ENCODE results near the gene GRK4. TPM values are rescaled to one million over a fixed set of nuclear protein-coding genes. Genes with fewer than 3 reads are reported as not detected.
A peak's percentile ranks its signal among the peaks of the same experiment; 100 is the strongest.

The GRK4 gene
- total and polyA plus RNA-seq, 10 of the 15 experiments (the other 5 are each of a cell fraction or from before 2014, with no cell fraction given): 1.1 to 4.0 (median 2.5) TPM

DNA sequence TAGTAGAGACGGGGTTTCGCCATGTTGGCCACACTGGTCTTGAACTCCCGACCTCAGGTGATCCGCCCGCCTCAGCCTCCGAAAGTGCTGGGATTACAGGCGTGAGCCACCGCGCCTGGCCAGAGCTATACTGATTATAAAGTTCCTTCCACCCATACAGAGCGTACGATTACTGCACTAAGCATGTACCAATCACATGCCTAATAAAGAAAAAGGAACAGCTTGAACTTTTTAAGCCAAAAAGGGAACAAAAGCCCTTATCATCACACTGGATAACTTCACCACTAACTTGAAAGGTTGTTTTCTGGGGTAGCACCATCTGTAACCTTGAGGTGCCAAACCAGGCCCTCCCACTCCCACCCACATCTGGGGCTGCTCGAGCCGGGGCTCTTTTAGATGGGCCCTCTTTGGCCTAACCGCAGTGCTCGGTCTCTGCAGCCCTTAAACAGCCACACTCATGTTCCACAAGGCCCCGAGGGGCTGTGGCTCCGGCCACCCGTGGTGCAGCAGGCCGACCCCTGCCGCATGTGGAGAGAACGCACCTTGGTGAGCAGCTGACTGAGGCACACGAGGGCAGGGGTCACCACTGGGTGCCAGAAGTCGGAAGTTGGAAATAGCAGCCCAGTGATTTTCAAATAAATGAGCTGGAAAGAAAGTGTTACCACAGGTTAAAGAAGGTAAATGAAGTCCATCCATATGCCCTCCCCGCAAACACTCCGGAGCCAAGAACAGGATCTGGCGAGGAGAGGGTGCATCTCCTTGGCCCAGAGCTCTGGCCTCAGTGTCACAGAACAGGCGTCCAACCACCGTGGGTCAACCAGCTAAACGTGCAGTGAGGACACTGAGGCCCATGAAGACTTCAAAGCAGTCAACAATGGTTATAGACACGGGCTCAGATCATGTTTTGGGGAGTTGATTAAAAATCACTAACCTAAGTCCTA is 18.5 kb upstream of the GRK4 start:
- in situ Hi-C loops (cut with MboI): loop anchor here (25.0 kb wide), 1 partner anchor 183 kb away; the partner anchor contains the start of gene TNIP2
- SMC1A ChIA-PET (ENCODE audit: uncharacterized antibody, unreplicated experiment): interaction anchor here (1.9 kb wide), 1 partner anchor 9 kb away, joined by 6 read pairs; no protein-coding TSS in a partner anchor

More for the DNA sequence above, 18.5 kb upstream of the GRK4 start:
- no peaks in the 10 kb centered on the region for H3K9me3 ChIP-seq (replicated peaks; ENCODE audit: control insufficient read depth, insufficient read depth, low read length)
- H3K4me1 ChIP-seq (ENCODE audit: control insufficient read depth, insufficient read depth, low read length): no peaks in the 10 kb centered on the region
- H3K9ac ChIP-seq (ENCODE audit: control insufficient read depth, insufficient read depth, low read length): no peak overlapping the region
- peaks cover 1% of the 10 kb centered on the region for H3K79me2 ChIP-seq (ENCODE audit: control insufficient read depth, insufficient read depth, low read length)
- TSS peak; percentile 29 for BruUV-seq (replicated peaks)
- DNase-seq (ENCODE audit: low read depth, low spot score) (no peak), FAIRE-seq (no peak), ATAC-seq (no peak)
- TF ChIP-seq, protein P1, sequence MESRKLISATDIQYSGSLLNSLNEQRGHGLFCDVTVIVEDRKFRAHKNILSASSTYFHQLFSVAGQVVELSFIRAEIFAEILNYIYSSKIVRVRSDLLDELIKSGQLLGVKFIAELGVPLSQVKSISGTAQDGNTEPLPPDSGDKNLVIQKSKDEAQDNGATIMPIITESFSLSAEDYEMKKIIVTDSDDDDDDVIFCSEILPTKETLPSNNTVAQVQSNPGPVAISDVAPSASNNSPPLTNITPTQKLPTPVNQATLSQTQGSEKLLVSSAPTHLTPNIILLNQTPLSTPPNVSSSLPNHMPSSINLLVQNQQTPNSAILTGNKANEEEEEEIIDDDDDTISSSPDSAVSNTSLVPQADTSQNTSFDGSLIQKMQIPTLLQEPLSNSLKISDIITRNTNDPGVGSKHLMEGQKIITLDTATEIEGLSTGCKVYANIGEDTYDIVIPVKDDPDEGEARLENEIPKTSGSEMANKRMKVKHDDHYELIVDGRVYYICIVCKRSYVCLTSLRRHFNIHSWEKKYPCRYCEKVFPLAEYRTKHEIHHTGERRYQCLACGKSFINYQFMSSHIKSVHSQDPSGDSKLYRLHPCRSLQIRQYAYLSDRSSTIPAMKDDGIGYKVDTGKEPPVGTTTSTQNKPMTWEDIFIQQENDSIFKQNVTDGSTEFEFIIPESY (IDR thresholded peaks at IDR 0.05): no peak
- no peak for TF ChIP-seq RAD51 (IDR thresholded peaks at IDR 0.05)
- TF ChIP-seq MTA3 (IDR thresholded peaks at IDR 0.05; ENCODE audit: borderline replicate concordance, low read length): no peak
- TF ChIP-seq, protein P2, sequence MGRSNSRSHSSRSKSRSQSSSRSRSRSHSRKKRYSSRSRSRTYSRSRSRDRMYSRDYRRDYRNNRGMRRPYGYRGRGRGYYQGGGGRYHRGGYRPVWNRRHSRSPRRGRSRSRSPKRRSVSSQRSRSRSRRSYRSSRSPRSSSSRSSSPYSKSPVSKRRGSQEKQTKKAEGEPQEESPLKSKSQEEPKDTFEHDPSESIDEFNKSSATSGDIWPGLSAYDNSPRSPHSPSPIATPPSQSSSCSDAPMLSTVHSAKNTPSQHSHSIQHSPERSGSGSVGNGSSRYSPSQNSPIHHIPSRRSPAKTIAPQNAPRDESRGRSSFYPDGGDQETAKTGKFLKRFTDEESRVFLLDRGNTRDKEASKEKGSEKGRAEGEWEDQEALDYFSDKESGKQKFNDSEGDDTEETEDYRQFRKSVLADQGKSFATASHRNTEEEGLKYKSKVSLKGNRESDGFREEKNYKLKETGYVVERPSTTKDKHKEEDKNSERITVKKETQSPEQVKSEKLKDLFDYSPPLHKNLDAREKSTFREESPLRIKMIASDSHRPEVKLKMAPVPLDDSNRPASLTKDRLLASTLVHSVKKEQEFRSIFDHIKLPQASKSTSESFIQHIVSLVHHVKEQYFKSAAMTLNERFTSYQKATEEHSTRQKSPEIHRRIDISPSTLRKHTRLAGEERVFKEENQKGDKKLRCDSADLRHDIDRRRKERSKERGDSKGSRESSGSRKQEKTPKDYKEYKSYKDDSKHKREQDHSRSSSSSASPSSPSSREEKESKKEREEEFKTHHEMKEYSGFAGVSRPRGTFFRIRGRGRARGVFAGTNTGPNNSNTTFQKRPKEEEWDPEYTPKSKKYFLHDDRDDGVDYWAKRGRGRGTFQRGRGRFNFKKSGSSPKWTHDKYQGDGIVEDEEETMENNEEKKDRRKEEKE (IDR thresholded peaks at IDR 0.05): no peak
- TF ChIP-seq EED (IDR thresholded peaks at IDR 0.05; ENCODE audit: low read depth): no peak
- no peak for TF ChIP-seq CHD2 (IDR thresholded peaks at IDR 0.05; ENCODE audit: borderline replicate concordance, low read depth, low read length)
- TF ChIP-seq NFYB (IDR thresholded peaks at IDR 0.05; ENCODE audit: insufficient read depth, low read depth, low read length): no peak
- no peak for TF ChIP-seq POU2F2 (IDR thresholded peaks at IDR 0.05; ENCODE audit: borderline replicate concordance, low read depth, low read length)
- ChIA-PET POLR2A (no interaction called here), CTCF (interaction anchor here (0.6 to 2.1 kb wide), 3 partner anchors 9 to 250 kb away, joined by 3 to 10 read pairs (median 3); no protein-coding TSS in a partner anchor), RAD21 (ENCODE audit: unreplicated experiment) (interaction anchor here (0.7 kb wide), 1 partner anchor 9 kb away, joined by 4 read pairs; no protein-coding TSS in a partner anchor)
- 82% methylated on average over 30 of the region's 30 CpGs for WGBS (ENCODE audit: insufficient coverage, insufficient replicate concordance, low lambda C conversion rate, missing lambda C conversion rate)
- H4K20me1 ChIP-seq (ENCODE audit: control insufficient read depth, insufficient read depth): no peaks in the 10 kb centered on the region; the same call in 1 of the 2 replicates
- intact Hi-C loops (cut with micrococcal nuclease; ENCODE audit: unreplicated experiment): no loop called here
- H3K36me3 ChIP-seq (ENCODE audit: control insufficient read depth in 2 of 2, insufficient read depth in 2 of 2, low read length in 1 of 2): peaks cover 58 to 69% of the 10 kb centered on the region in 2 experiments
- H3K27me3 ChIP-seq (replicated peaks in 1 of 2; ENCODE audit: control insufficient read depth in 2 of 2, insufficient read depth in 2 of 2, low read length in 1 of 2): no peaks in the 10 kb centered on the region
- no peak overlapping the region for H3K27ac ChIP-seq (ENCODE audit: control insufficient read depth, insufficient read depth)
- no peak overlapping the region for H2AFZ ChIP-seq (ENCODE audit: control insufficient read depth, low read depth, low read length)
- H3K4me2 ChIP-seq (ENCODE audit: control insufficient read depth, insufficient read depth): no peak overlapping the region
- no peak overlapping the region for H3K4me3 ChIP-seq
